Measurements from ENCODE around the gene ADAMTS20. TPM values are rescaled to one million over a fixed set of nuclear protein-coding genes. Genes with fewer than 3 reads are reported as not detected.

ADAMTS20 gene
- total RNA-seq, 1 experiment from 2014 or later, result not detected

DNA sequence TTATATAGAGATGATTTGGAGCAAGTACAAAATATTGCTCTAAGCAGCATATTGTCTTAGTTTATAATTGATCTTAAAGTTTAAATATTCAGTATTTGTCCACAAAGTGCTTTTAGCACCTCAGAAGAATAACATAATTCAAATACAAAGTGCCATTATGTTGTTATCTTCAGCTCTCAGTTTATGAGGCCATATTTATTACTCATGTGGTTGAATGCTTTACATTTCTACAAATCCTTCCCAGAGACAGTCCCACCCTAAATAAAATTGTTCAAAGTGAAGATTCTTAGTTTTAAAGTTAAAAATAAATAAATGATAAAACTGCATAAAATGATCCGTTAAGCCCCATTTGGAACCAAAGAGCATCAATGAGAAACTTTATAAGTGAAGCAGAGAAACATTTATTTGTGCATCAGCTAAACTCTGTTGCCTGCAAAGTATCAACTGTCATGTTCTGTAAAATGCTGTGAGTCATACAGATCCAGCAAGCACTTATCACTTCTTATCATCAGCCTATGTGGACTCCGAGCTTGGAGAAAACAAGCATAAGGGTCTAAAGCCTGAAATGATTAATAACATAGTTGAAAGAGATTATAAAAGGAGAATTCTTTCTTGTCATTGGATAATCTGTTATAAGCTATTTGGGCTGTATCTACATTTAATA lies 218.9 kb downstream of the ADAMTS20 start:
- no peaks in the 10 kb centered on the region for H3K27me3 Mint-ChIP-seq (ENCODE audit: insufficient read depth, unreplicated experiment)
- no peaks in the 10 kb centered on the region for H3K36me3 Mint-ChIP-seq (ENCODE audit: insufficient read depth, unreplicated experiment)
- POLR2A ChIA-PET, result no interaction called here
- peaks cover 5% of the 10 kb centered on the region for H3K4me1 Mint-ChIP-seq (ENCODE audit: insufficient read depth, unreplicated experiment)
- intact Hi-C loops (cut with micrococcal nuclease), result loop anchor here (10.0 kb wide), 1 partner anchor 538 kb away; no protein-coding TSS in a partner anchor
- H3K27ac Mint-ChIP-seq (ENCODE audit: low read depth, unreplicated experiment), result no peak overlapping the region
- BruUV-seq (replicated peaks), result no TSS peak
- CTCF ChIA-PET, result interaction anchor here (0.6 to 0.9 kb wide), 2 partner anchors 41 to 1175 kb away, joined by 3 read pairs; no protein-coding TSS in a partner anchor
- DNase-seq (ENCODE audit: unreplicated experiment), result no peak
- no peak for TF ChIP-seq CTCF (IDR thresholded peaks at IDR 0.05; ENCODE audit: unreplicated experiment)
- no peak overlapping the region for H3K4me3 Mint-ChIP-seq (ENCODE audit: unreplicated experiment)
- H3K9me3 Mint-ChIP-seq (ENCODE audit: unreplicated experiment), result no peaks in the 10 kb centered on the region

DNA sequence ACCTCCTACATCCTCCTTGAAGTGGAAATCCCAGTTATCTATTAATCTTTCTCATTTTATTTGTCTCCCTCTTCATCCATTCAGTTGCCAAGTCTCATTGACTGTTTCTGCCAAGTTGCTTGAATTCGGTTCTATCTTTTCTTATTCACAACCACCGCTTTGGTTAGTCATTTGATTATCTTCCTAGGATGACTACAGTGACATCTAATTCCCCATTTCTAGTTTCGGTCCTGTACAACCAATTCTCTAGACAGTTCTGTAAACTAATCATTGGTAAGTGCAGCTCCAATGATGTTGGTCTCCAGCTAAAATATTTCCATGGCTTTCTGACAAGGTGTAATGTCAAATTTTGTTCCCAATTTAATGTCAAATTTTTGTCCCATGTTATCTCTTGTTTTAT lies 220.1 kb downstream of the ADAMTS20 start:
- no peak for TF ChIP-seq CTCF (IDR thresholded peaks at IDR 0.05; ENCODE audit: unreplicated experiment)

DNA sequence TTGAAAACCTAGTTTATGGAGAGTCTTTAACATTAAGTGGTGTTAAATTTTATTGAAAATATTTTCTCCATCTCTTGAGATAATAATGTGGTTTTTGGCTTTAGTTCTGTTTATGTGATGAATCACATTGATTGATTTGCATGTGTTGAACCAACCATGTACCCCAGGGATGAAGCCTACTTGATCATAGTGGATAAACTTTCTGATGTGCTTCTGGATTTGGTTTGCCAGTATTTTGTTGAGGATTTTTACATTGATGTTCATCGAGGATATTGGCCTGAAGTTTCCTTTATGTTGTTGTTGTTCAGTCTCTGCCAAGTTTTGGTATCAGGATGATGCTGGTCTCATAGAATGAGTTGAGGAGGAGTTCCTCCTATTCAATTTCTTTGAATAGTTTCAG lies 222.6 kb downstream of the ADAMTS20 start:
- H3K9me3 Mint-ChIP-seq (ENCODE audit: unreplicated experiment), result no peaks in the 10 kb centered on the region
- H3K27me3 Mint-ChIP-seq (ENCODE audit: insufficient read depth, unreplicated experiment), result no peaks in the 10 kb centered on the region
- POLR2A ChIA-PET, result no interaction called here
- H3K4me1 Mint-ChIP-seq (ENCODE audit: insufficient read depth, unreplicated experiment), result no peaks in the 10 kb centered on the region
- no TSS peak for BruUV-seq (replicated peaks)
- intact Hi-C loops (cut with micrococcal nuclease), result no loop called here
- no peak for TF ChIP-seq CTCF (IDR thresholded peaks at IDR 0.05; ENCODE audit: unreplicated experiment)
- CTCF ChIA-PET, result interaction anchor here (0.6 to 1.8 kb wide), 5 partner anchors 7 to 846 kb away, joined by 3 to 8 read pairs (median 3); no protein-coding TSS in a partner anchor
- H3K27ac Mint-ChIP-seq (ENCODE audit: low read depth, unreplicated experiment), result no peak overlapping the region
- no peaks in the 10 kb centered on the region for H3K36me3 Mint-ChIP-seq (ENCODE audit: insufficient read depth, unreplicated experiment)
- no peak overlapping the region for H3K4me3 Mint-ChIP-seq (ENCODE audit: unreplicated experiment)
- no peak for DNase-seq (ENCODE audit: unreplicated experiment)

More for the DNA sequence above, 220.1 kb downstream of the ADAMTS20 start:
- Mint-ChIP-seq H3K9me3 (ENCODE audit: unreplicated experiment) (no peaks in the 10 kb centered on the region), H3K4me3 (ENCODE audit: unreplicated experiment) (no peak overlapping the region), H3K27ac (ENCODE audit: low read depth, unreplicated experiment) (no peak overlapping the region), H3K4me1 (ENCODE audit: insufficient read depth, unreplicated experiment) (peaks cover 3% of the 10 kb centered on the region), H3K27me3 (ENCODE audit: insufficient read depth, unreplicated experiment) (no peaks in the 10 kb centered on the region), H3K36me3 (ENCODE audit: insufficient read depth, unreplicated experiment) (no peaks in the 10 kb centered on the region)
- intact Hi-C loops (cut with micrococcal nuclease), result loop anchor here (10.0 kb wide), 1 partner anchor 537 kb away; no protein-coding TSS in a partner anchor
- ChIA-PET CTCF (no interaction called here), POLR2A (interaction anchor here (0.9 kb wide), 1 partner anchor 370 kb away, joined by 3 read pairs; no protein-coding TSS in a partner anchor)
- DNase-seq (ENCODE audit: unreplicated experiment), result no peak
- BruUV-seq (replicated peaks), result no TSS peak

GRCh38 chr12:43325786-43326185 lies 226.2 kb downstream of the ADAMTS20 start:
- Mint-ChIP-seq H3K36me3 (ENCODE audit: insufficient read depth, unreplicated experiment) (no peaks in the 10 kb centered on the region), H3K4me3 (ENCODE audit: unreplicated experiment) (no peak overlapping the region), H3K27ac (ENCODE audit: low read depth, unreplicated experiment) (no peak overlapping the region), H3K27me3 (ENCODE audit: insufficient read depth, unreplicated experiment) (no peaks in the 10 kb centered on the region), H3K9me3 (ENCODE audit: unreplicated experiment) (no peaks in the 10 kb centered on the region), H3K4me1 (ENCODE audit: insufficient read depth, unreplicated experiment) (no peaks in the 10 kb centered on the region)
- CTCF ChIA-PET, result interaction anchor here (0.6 to 2.1 kb wide), 2 partner anchors 11 to 37 kb away, joined by 3 to 13 read pairs; no protein-coding TSS in a partner anchor
- DNase-seq (ENCODE audit: unreplicated experiment), result no peak
- BruUV-seq (replicated peaks), result no TSS peak
- intact Hi-C loops (cut with micrococcal nuclease), result no loop called here
- TF ChIP-seq CTCF (IDR thresholded peaks at IDR 0.05; ENCODE audit: unreplicated experiment), result no peak
- POLR2A ChIA-PET, result no interaction called here

All from MCF 10A (cell line).